CD4-positive, CD25-positive, alpha-beta regulatory T cell (primary cell): ENCODE measurements around the gene KIF26B. TPM values are rescaled to one million over a fixed set of nuclear protein-coding genes. Genes with fewer than 3 reads are reported as not detected.

Experiments used
- ATAC-seq, 2 donors: fragments of 150-1000 bp; cut with Tn5 transposase; one replicate each; pipeline ENCODE4 v1.10.0; 2021; ENCODE audit warnings: low read depth in 2 of 2, moderate number of reproducible peaks in 2 of 2, moderate library complexity in 1 of 2
- DNase-seq, 3 donors: peaks; one replicate each; pipeline versions ENCODE4 v3.0.0 to v3.0.0-alpha.2; 2012 to 2022; ENCODE audit warnings: mixed read lengths in 1 of 3
- H3K27ac ChIP-seq: one replicate; pipeline ENCODE4 v1.7.0; 2013; ENCODE audit warnings: mild to moderate bottlenecking, low read length; ENCODE audit not compliant: insufficient read depth, poor library complexity, severe bottlenecking
- H3K27me3 ChIP-seq: one replicate; pipeline ENCODE4 v1.7.0; 2013; ENCODE audit warnings: low read length; ENCODE audit not compliant: control insufficient read depth, insufficient read depth
- H3K36me3 ChIP-seq: one replicate; pipeline ENCODE4 v1.7.0; 2013; ENCODE audit warnings: mild to moderate bottlenecking, low read length, moderate library complexity; ENCODE audit not compliant: control insufficient read depth, insufficient read depth
- H3K4me1 ChIP-seq: 2 replicates; pipeline ENCODE4 v1.7.0; 2013; ENCODE audit warnings: mild to moderate bottlenecking, low read length; ENCODE audit not compliant: insufficient read depth, control insufficient read depth, poor library complexity, severe bottlenecking
- H3K4me3 ChIP-seq: one replicate; pipeline ENCODE4 v1.7.0; 2013; ENCODE audit warnings: low read depth, mild to moderate bottlenecking, low read length, moderate library complexity
- H3K9me3 ChIP-seq, 2 experiments: 1 replicate in 1 of 2; 2 replicates in 1 of 2; pipeline ENCODE4 v1.7.0; 2013; ENCODE audit warnings: low read length in 2 of 2, mild to moderate bottlenecking in 1 of 2, moderate library complexity in 1 of 2; ENCODE audit not compliant: control insufficient read depth in 2 of 2
- H3K27ac Mint-ChIP-seq, 3 donors: one replicate each; pipeline ENCODE4 v1.8.0; 2020 to 2022; ENCODE audit warnings: mild to moderate bottlenecking in 3 of 3, mixed read lengths in 3 of 3, moderate library complexity in 2 of 3
- H3K27me3 Mint-ChIP-seq: one replicate; pipeline ENCODE4 v1.8.0; 2022; ENCODE audit warnings: mild to moderate bottlenecking, mixed read lengths
- H3K36me3 Mint-ChIP-seq: one replicate; pipeline ENCODE4 v1.8.0; 2020; ENCODE audit warnings: mixed read lengths
- H3K4me1 Mint-ChIP-seq, 4 donors: one replicate each; pipeline ENCODE4 v1.8.0; 2020 to 2022; ENCODE audit warnings: mixed read lengths in 4 of 4, mild to moderate bottlenecking in 1 of 4
- H3K4me3 Mint-ChIP-seq, 4 donors: one replicate each; pipeline ENCODE4 v1.8.0; 2020 to 2022; ENCODE audit warnings: mild to moderate bottlenecking in 4 of 4, mixed read lengths in 4 of 4, moderate library complexity in 3 of 4
- H3K9me3 Mint-ChIP-seq, 7 donors: one replicate each; pipeline ENCODE4 v1.8.0; 2020 to 2022; ENCODE audit warnings: mixed read lengths in 7 of 7, mild to moderate bottlenecking in 3 of 7, moderate library complexity in 2 of 7
- polyA plus RNA-seq, 4 donors: library from polyadenylated mRNA; unstranded; fragments of 300-500 nt; fragmentation: Illumina TruSeq; gene quantifications; one replicate each; pipeline ENCODE4 v1.2.3, GENCODE V29; 2021
- total RNA-seq: library from RNA; stranded (reverse); gene quantifications from one replicate; pipeline ENCODE4 v1.2.3, GENCODE V29; 2022

KIF26B gene
- total and polyA plus RNA-seq, 5 donors from 2014 or later: not detected

DNA sequence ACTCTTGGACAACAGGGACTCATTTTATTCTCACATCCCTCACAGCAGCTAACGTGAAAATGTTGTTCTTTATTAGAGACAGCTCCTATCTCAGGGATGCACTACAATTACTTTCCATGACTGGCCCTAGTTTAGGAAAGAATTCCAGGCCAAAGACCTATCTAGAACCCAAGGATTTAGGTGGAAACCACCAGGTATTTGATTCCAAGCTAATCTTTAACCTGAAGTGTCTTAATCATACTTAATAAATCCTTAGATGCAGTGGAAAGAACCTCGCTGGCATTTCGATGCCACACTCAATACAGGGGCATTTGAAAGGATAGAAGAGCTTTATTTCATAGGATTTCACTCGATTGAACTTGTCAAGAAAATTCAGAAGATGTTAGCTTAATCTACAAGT lies 218.3 kb downstream of the KIF26B start:
- Histone ChIP-seq H3K27me3 (no peaks in the 10 kb centered on the region), H3K27ac (no peak overlapping the region), H3K4me1 (no peaks in the 10 kb centered on the region), H3K4me3 (no peak overlapping the region), H3K36me3 (no peaks in the 10 kb centered on the region), H3K9me3 (no peaks in the 10 kb centered on the region)
- H3K9me3 Mint-ChIP-seq: peaks cover 0 to 2% (median 0%) of the 10 kb centered on the region in 7 donors
- no peak overlapping the region for H3K4me3 Mint-ChIP-seq
- no peaks in the 10 kb centered on the region for H3K36me3 Mint-ChIP-seq
- DNase-seq: no peak
- no peak overlapping the region for H3K27ac Mint-ChIP-seq
- ATAC-seq: no peak
- no peaks in the 10 kb centered on the region for H3K27me3 Mint-ChIP-seq
- H3K4me1 Mint-ChIP-seq: peaks cover 0 to 13% (median 0%) of the 10 kb centered on the region in 4 donors

DNA sequence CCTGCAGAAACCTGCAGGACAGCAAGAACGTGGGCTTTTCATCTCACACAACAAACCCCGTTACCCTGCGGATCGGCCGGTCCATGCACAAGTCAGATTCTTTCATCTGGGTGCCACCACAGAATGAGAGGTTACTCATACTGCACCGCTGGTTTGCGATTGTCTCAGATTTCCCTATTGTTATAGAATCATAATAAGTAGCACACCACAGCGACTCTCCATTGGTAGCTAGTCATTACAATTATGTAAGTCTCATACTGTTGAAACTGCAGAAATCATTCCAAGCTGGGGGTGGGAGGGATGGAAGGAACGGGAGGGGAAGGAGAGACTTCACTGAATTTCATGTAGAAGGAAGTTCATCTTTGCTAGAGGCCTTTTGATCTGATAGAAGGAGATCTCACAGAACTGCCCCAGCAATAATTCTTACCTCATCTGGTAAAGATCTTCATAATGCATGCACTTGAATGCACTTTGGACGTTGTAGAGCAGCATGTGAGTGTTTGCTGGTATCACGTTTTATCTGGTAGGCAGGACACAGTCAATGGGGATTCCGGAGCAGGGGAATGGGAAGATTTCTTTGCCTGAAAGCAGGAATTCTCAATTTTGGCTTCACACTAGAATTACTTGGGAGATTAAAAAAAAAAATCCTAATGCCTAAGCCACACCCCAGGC lies 221.1 kb downstream of the KIF26B start:
- Histone ChIP-seq H3K27me3 (no peaks in the 10 kb centered on the region), H3K9me3 (no peaks in the 10 kb centered on the region), H3K4me3 (no peak overlapping the region), H3K36me3 (no peaks in the 10 kb centered on the region), H3K4me1 (no peaks in the 10 kb centered on the region), H3K27ac (no peak overlapping the region)
- Mint-ChIP-seq H3K9me3 (peaks cover 0 to 2% (median 0%) of the 10 kb centered on the region in 7 donors), H3K27me3 (no peaks in the 10 kb centered on the region), H3K36me3 (no peaks in the 10 kb centered on the region), H3K27ac (no peak overlapping the region), H3K4me3 (no peak overlapping the region), H3K4me1 (peaks cover 0 to 16% (median 0%) of the 10 kb centered on the region in 4 donors)
- DNase-seq: no peak
- ATAC-seq: no peak

DNA sequence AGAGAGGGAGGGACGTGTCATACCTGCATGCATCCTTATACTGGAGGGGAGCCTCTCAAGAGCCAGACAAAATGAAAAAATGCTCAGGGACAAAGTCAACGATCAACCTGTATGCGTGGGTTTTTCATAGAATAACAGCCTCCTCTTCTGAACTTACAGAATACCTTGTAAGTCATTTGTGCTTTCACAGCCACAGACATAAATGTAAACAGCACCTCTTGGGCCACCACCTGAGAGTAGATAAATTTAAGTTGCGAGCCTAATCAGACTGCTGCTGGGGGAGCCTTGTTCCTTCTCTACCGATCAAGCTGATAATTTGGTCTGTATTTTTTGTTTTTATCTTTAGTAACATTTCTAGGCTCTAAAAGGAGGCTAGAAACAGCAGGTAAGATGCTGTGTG lies 223.1 kb downstream of the KIF26B start:
- no peaks in the 10 kb centered on the region for H3K27me3 ChIP-seq
- no peaks in the 10 kb centered on the region for H3K9me3 ChIP-seq
- H3K36me3 ChIP-seq: no peaks in the 10 kb centered on the region
- no peaks in the 10 kb centered on the region for H3K27me3 Mint-ChIP-seq
- H3K4me3 Mint-ChIP-seq: no peak overlapping the region
- ATAC-seq (no peak), DNase-seq (no peak)
- H3K9me3 Mint-ChIP-seq: peaks cover 0 to 2% (median 0%) of the 10 kb centered on the region in 7 donors
- no peaks in the 10 kb centered on the region for H3K4me1 ChIP-seq
- H3K4me1 Mint-ChIP-seq: peaks cover 0 to 16% (median 0%) of the 10 kb centered on the region in 4 donors
- H3K36me3 Mint-ChIP-seq: no peaks in the 10 kb centered on the region
- H3K27ac Mint-ChIP-seq: peak overlapping the region in 2 of 3 donors; percentile 47 to 74
- no peak overlapping the region for H3K4me3 ChIP-seq
- no peak overlapping the region for H3K27ac ChIP-seq

DNA sequence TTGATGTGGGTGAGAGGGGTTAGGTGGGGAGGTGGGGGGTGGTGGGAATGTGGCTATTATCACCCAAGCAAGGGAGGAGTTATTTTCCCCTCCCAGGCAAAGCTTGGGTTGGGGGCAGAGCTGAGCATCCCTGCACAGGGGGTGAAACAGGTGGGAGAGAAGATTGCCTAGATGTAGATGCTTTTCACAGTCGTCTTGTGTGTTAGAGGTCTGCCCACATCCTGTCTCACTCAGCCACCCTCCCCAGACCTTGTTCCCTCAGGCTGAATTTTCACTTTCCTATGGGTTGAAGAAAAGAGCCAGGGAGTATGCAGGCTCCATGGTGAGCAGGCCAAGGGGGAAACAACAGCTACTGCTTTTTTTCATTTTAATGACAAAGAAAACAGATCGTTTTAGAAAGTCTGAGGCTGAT lies 223.5 kb downstream of the KIF26B start:
- no peak overlapping the region for H3K27ac ChIP-seq
- H3K4me3 ChIP-seq: no peak overlapping the region
- no peak overlapping the region for H3K4me3 Mint-ChIP-seq
- no peaks in the 10 kb centered on the region for H3K27me3 Mint-ChIP-seq
- no peak for ATAC-seq
- peaks cover 0 to 16% (median 0%) of the 10 kb centered on the region in 4 donors for H3K4me1 Mint-ChIP-seq
- DNase-seq: peak in 1 of 3 donors; percentile 25
- no peaks in the 10 kb centered on the region for H3K36me3 ChIP-seq
- H3K27ac Mint-ChIP-seq: peak overlapping the region in 2 of 3 donors; percentile 48 to 74
- H3K9me3 ChIP-seq: no peaks in the 10 kb centered on the region
- peaks cover 0 to 2% (median 0%) of the 10 kb centered on the region in 7 donors for H3K9me3 Mint-ChIP-seq
- no peaks in the 10 kb centered on the region for H3K36me3 Mint-ChIP-seq
- H3K4me1 ChIP-seq: no peaks in the 10 kb centered on the region
- no peaks in the 10 kb centered on the region for H3K27me3 ChIP-seq

DNA sequence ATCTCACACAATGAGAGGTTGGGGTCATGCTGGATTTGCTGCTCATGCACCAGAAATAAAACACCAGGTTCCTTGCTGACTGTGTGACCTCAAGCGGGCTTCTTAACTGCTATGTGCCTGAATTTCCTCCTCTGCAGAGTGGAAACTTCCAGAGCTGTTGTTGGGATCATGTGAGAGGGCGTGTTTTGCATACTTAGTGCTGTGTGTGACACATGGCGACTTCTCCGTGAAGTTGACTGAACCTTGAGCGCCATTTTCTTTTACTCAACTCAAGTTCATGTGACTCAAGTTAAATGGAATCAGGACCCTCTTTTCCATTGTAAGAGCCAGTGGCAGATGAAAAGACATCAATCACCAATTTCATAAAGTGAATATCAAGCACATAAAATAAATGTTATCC lies 224.0 kb downstream of the KIF26B start:
- Mint-ChIP-seq H3K36me3 (no peaks in the 10 kb centered on the region), H3K27ac (peak overlapping the region in 1 of 3 donors; percentile 24), H3K4me1 (peaks cover 0 to 16% (median 0%) of the 10 kb centered on the region in 4 donors), H3K4me3 (no peak overlapping the region), H3K27me3 (no peaks in the 10 kb centered on the region), H3K9me3 (peaks cover 0 to 2% (median 0%) of the 10 kb centered on the region in 7 donors)
- H3K9me3 ChIP-seq: no peaks in the 10 kb centered on the region
- DNase-seq (no peak), ATAC-seq (no peak)
- no peak overlapping the region for H3K4me3 ChIP-seq
- H3K27ac ChIP-seq: no peak overlapping the region
- no peaks in the 10 kb centered on the region for H3K27me3 ChIP-seq
- H3K36me3 ChIP-seq: no peaks in the 10 kb centered on the region
- H3K4me1 ChIP-seq: no peaks in the 10 kb centered on the region

DNA sequence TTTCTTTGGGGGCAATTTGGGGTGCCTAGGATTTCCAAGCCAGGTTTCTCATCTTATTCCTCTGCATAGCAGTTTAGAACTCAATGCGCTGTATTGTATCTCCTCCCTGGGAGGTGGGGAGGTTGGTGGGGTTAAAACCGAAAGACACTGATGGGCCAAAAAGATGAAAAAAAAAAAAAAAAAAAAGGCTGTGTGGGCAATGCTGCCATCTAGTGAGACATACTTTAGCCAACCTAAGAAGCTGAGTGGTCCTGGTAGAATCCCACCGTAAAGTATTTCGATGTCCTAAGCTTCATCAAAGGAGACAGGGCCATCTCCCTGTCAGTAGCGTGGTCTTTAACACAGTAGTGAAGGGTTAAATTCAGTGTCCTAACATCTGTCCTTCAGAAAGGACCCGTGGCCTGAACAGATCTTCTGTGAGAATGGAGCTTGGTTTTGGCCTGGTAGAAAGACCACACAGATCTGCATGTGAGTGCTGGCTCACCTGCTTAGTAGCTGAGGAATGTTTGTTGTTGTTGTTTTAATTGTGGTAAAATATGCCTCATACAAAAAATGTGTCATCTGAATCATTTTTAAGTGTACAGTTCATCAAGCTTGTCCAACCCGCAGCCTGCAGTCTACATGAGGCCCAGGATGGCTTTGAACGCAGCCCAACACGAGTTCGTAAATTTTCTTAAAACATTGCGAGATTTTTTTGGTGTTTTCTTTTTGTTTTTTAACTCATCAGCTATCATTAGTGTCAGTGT lies 226.2 kb downstream of the KIF26B start:
- H3K4me3 Mint-ChIP-seq: no peak overlapping the region

DNA sequence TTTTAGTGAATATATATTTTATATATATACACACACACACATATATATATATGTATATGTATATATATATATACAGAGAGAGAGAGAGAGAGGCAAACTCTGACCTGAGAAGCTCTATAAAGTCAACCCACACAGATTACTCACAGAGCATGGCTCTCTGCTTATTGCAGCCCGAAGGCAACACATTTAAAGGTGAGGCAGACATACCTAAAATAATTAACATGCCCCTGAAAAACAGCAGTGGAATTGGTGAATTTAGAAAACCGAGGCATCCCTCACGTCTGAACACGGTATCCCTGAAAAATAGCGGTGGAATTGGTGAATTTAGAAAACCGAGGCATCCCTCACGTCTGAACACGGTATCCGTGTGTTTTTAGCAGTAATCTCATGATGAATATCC lies 228.2 kb downstream of the KIF26B start:
- no peaks in the 10 kb centered on the region for H3K27me3 ChIP-seq
- H3K4me3 ChIP-seq: no peak overlapping the region
- H3K36me3 ChIP-seq: no peaks in the 10 kb centered on the region
- ATAC-seq (no peak), DNase-seq (no peak)
- H3K9me3 ChIP-seq: no peaks in the 10 kb centered on the region
- Mint-ChIP-seq H3K36me3 (no peaks in the 10 kb centered on the region), H3K4me1 (peaks cover 0 to 5% (median 0%) of the 10 kb centered on the region in 4 donors), H3K9me3 (peaks cover 0 to 1% (median 0%) of the 10 kb centered on the region in 7 donors), H3K27me3 (no peaks in the 10 kb centered on the region), H3K27ac (no peak overlapping the region), H3K4me3 (no peak overlapping the region)
- no peak overlapping the region for H3K27ac ChIP-seq
- H3K4me1 ChIP-seq: no peaks in the 10 kb centered on the region

More for the DNA sequence above, 226.2 kb downstream of the KIF26B start:
- no peak for ATAC-seq
- Histone ChIP-seq H3K36me3 (no peaks in the 10 kb centered on the region), H3K9me3 (no peaks in the 10 kb centered on the region), H3K27ac (no peak overlapping the region), H3K4me3 (no peak overlapping the region), H3K27me3 (no peaks in the 10 kb centered on the region), H3K4me1 (no peaks in the 10 kb centered on the region)
- no peak overlapping the region for H3K27ac Mint-ChIP-seq
- H3K27me3 Mint-ChIP-seq: no peaks in the 10 kb centered on the region
- peaks cover 0 to 14% (median 0%) of the 10 kb centered on the region in 4 donors for H3K4me1 Mint-ChIP-seq
- no peak for DNase-seq
- H3K36me3 Mint-ChIP-seq: no peaks in the 10 kb centered on the region
- H3K9me3 Mint-ChIP-seq: peaks cover 0 to 1% (median 0%) of the 10 kb centered on the region in 7 donors
